Loucy (cell line): ENCODE measurements around the gene JARID2.

Experiments used
- CTCF ChIP-seq: fragments of 200-600 bp; sonication (generic); conservative IDR thresholded peaks from 2 replicates; pipeline ENCODE4 v1.5.1; 2014; ENCODE audit warnings: mild to moderate bottlenecking, antibody characterized with exemption, low read length
- EZH2phosphoT487 ChIP-seq: fragments of 200-600 bp; IDR thresholded peaks from 2 replicates; pipeline ENCODE4 v1.6.1; 2018; ENCODE audit warnings: antibody characterized with exemption, mild to moderate bottlenecking, moderate library complexity, borderline replicate concordance

GRCh38 chr6:15290067-15290680 lies 44.3 kb downstream of the JARID2 start:
- no peak for TF ChIP-seq CTCF
- no peak for TF ChIP-seq EZH2phosphoT487
